ENCODE results near the gene CCNY. TPM values are rescaled to one million over a fixed set of nuclear protein-coding genes. Genes with fewer than 3 reads are reported as not detected.

The CCNY gene
- polyA plus RNA-seq, 2 of the 4 experiments (the other 2 are of a cell fraction): 28.1 to 55.5 TPM

DNA sequence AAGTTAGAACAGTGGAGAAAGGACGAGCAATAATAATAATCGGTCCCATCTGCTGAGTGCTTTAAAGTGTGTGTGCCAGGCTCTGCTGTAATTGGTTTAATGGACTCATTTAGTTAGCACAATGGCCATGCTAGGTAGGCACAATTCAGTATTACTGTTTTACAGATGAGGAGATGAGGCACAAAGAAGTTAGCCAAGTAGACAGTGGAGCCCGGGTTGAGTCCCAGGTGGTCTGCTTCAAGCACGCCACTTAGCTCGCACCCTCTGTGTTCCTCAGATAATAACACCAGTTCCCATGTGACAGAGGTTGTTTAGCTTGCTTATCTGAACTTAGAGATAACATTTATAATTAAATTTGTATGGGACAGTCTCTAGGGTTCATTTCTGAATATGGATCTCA, 167.3 kb downstream of the CCNY start:
- WGBS (ENCODE audit: missing lambda C conversion rate): 96% methylated on average over 5 of the region's 5 CpGs
- Histone ChIP-seq H3K4me1 (no peaks in the 10 kb centered on the region), H3K4me2 (no peak overlapping the region), H3K27ac (no peak overlapping the region), H3K9me3 (no peaks in the 10 kb centered on the region), H3K4me3 (no peak overlapping the region)
- FAIRE-seq (no peak), ATAC-seq (no peak), DNase-seq (ENCODE audit: low read depth in 1 of 2, low spot score in 1 of 2) (no peak)
- no peak for TF ChIP-seq CBX8 (IDR thresholded peaks at IDR 0.05)
- no peak for TF ChIP-seq HOXA7 (CRISPR knock-in tag; IDR thresholded peaks at IDR 0.05)
- no peak for TF ChIP-seq CHD4 (IDR thresholded peaks at IDR 0.05; ENCODE audit: borderline replicate concordance)
- TF ChIP-seq, protein P1, sequence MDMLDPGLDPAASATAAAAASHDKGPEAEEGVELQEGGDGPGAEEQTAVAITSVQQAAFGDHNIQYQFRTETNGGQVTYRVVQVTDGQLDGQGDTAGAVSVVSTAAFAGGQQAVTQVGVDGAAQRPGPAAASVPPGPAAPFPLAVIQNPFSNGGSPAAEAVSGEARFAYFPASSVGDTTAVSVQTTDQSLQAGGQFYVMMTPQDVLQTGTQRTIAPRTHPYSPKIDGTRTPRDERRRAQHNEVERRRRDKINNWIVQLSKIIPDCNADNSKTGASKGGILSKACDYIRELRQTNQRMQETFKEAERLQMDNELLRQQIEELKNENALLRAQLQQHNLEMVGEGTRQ (IDR thresholded peaks at IDR 0.05): no peak
- TF ChIP-seq ZC3H11A (IDR thresholded peaks at IDR 0.05): no peak
- no peak for TF ChIP-seq ZNF302 (CRISPR knock-in tag; IDR thresholded peaks at IDR 0.05)
- TF ChIP-seq ZSCAN20 (CRISPR knock-in tag; IDR thresholded peaks at IDR 0.05): no peak
- TF ChIP-seq, protein P2, sequence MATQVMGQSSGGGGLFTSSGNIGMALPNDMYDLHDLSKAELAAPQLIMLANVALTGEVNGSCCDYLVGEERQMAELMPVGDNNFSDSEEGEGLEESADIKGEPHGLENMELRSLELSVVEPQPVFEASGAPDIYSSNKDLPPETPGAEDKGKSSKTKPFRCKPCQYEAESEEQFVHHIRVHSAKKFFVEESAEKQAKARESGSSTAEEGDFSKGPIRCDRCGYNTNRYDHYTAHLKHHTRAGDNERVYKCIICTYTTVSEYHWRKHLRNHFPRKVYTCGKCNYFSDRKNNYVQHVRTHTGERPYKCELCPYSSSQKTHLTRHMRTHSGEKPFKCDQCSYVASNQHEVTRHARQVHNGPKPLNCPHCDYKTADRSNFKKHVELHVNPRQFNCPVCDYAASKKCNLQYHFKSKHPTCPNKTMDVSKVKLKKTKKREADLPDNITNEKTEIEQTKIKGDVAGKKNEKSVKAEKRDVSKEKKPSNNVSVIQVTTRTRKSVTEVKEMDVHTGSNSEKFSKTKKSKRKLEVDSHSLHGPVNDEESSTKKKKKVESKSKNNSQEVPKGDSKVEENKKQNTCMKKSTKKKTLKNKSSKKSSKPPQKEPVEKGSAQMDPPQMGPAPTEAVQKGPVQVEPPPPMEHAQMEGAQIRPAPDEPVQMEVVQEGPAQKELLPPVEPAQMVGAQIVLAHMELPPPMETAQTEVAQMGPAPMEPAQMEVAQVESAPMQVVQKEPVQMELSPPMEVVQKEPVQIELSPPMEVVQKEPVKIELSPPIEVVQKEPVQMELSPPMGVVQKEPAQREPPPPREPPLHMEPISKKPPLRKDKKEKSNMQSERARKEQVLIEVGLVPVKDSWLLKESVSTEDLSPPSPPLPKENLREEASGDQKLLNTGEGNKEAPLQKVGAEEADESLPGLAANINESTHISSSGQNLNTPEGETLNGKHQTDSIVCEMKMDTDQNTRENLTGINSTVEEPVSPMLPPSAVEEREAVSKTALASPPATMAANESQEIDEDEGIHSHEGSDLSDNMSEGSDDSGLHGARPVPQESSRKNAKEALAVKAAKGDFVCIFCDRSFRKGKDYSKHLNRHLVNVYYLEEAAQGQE (IDR thresholded peaks at IDR 0.05): no peak
- TF ChIP-seq SREBF2 (IDR thresholded peaks at IDR 0.05): no peak
- no peak for TF ChIP-seq KDM5A (IDR thresholded peaks at IDR 0.05)
- TF ChIP-seq BHLHE40 (IDR thresholded peaks at IDR 0.05; ENCODE audit: low read depth, low read length): no peak
- TF ChIP-seq, protein P3, sequence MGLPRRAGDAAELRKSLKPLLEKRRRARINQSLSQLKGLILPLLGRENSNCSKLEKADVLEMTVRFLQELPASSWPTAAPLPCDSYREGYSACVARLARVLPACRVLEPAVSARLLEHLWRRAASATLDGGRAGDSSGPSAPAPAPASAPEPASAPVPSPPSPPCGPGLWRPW (IDR thresholded peaks at IDR 0.05): no peak
- TF ChIP-seq KDM1A (IDR thresholded peaks at IDR 0.05; ENCODE audit: low read depth): no peak
- TF ChIP-seq ESRRA (IDR thresholded peaks at IDR 0.05; ENCODE audit: borderline replicate concordance, low read length): no peak
- no peak for TF ChIP-seq POLR2AphosphoS2 (conservative IDR thresholded peaks at IDR 0.05; ENCODE audit: low read length)
- CTCF ChIA-PET: interaction anchor here (0.6 to 0.8 kb wide), 2 partner anchors 59 to 244 kb away, joined by 3 read pairs; no protein-coding TSS in a partner anchor
- POLR2A ChIA-PET: no interaction called here

DNA sequence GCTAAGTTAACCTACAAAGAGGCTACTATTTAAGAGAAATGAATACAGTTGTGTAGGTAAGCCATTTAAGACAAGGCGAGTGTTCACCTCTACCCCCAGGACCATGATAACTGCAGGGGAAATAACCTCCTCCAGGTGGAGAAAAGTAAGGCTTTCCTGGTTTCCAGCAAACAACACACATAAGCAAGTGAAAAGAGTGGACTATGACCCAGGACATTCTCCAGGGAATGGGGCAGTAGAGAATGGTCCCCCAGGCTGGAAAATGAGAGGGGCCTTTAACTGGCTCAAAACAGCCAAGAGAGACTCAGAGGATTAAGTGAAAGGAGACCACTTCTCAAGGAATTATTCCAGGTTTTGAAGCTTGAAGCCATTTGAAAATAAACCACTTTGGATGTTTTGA, 167.8 kb downstream of the CCNY start:
- Histone ChIP-seq H3K4me1 (no peaks in the 10 kb centered on the region), H3K4me2 (no peak overlapping the region), H3K9me3 (no peaks in the 10 kb centered on the region), H3K4me3 (no peak overlapping the region), H3K27ac (no peak overlapping the region)
- WGBS (ENCODE audit: missing lambda C conversion rate): 93% methylated on average over 1 of the region's 1 CpG
- TF ChIP-seq, protein P4, sequence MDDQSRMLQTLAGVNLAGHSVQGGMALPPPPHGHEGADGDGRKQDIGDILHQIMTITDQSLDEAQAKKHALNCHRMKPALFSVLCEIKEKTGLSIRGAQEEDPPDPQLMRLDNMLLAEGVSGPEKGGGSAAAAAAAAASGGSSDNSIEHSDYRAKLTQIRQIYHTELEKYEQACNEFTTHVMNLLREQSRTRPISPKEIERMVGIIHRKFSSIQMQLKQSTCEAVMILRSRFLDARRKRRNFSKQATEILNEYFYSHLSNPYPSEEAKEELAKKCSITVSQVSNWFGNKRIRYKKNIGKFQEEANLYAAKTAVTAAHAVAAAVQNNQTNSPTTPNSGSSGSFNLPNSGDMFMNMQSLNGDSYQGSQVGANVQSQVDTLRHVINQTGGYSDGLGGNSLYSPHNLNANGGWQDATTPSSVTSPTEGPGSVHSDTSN (IDR thresholded peaks at IDR 0.05): no peak
- TF ChIP-seq, protein P2 (IDR thresholded peaks at IDR 0.05): no peak
- TF ChIP-seq TP53 (CRISPR knock-in tag; IDR thresholded peaks at IDR 0.05): no peak
- TF ChIP-seq, protein P5, sequence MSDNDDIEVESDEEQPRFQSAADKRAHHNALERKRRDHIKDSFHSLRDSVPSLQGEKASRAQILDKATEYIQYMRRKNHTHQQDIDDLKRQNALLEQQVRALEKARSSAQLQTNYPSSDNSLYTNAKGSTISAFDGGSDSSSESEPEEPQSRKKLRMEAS (IDR thresholded peaks at IDR 0.05): no peak
- ChIA-PET POLR2A (no interaction called here), CTCF (interaction anchor here (0.8 kb wide), 1 partner anchor 59 kb away, joined by 3 read pairs; no protein-coding TSS in a partner anchor)
- FAIRE-seq: no peak
- no peak for DNase-seq (ENCODE audit: low read depth in 1 of 2, low spot score in 1 of 2)
- ATAC-seq: no peak
